H9 (cell line): ENCODE measurements around the gene SSBP3. TPM values are rescaled to one million over a fixed set of nuclear protein-coding genes. Genes with fewer than 3 reads are reported as not detected.
A peak's percentile ranks its signal among the peaks of the same experiment; 100 is the strongest.

Experiments
- DNase-seq: peaks from one replicate; pipeline ENCODE4 v3.0.0-alpha.2; 2017
- H2AFZ ChIP-seq: one replicate; pipeline ENCODE4 v1.6.1; 2013; ENCODE audit warnings: mild to moderate bottlenecking, low read length, control low read depth, moderate library complexity
- H2AK5ac ChIP-seq: 2 replicates; pipeline ENCODE4 v1.6.1; 2013; ENCODE audit warnings: low read length, control low read depth, mixed read lengths; ENCODE audit not compliant: insufficient read length
- H2BK120ac ChIP-seq: one replicate; pipeline ENCODE4 v1.6.1; 2013; ENCODE audit warnings: low read depth, mild to moderate bottlenecking, low read length, control low read depth, inconsistent platforms; ENCODE audit not compliant: poor library complexity, severe bottlenecking
- H2BK12ac ChIP-seq: 2 replicates; pipeline ENCODE4 v1.6.1; 2013; ENCODE audit warnings: low read length, control low read depth, mixed read lengths, low read depth; ENCODE audit not compliant: insufficient read length
- H2BK15ac ChIP-seq: 2 replicates; pipeline ENCODE4 v1.6.1; 2013; ENCODE audit warnings: low read depth, low read length, control low read depth
- H2BK20ac ChIP-seq: one replicate; pipeline ENCODE4 v1.6.1; 2013; ENCODE audit warnings: low read depth, mild to moderate bottlenecking, low read length, control low read depth, inconsistent platforms; ENCODE audit not compliant: poor library complexity, severe bottlenecking
- H2BK5ac ChIP-seq: 2 replicates; pipeline ENCODE4 v1.6.1; 2013; ENCODE audit warnings: low read length, control low read depth, mixed read lengths; ENCODE audit not compliant: insufficient read length
- H3K14ac ChIP-seq: 2 replicates; pipeline ENCODE4 v1.6.1; 2013; ENCODE audit warnings: low read length, control low read depth; ENCODE audit not compliant: insufficient read depth
- H3K18ac ChIP-seq: 2 replicates; pipeline ENCODE4 v1.6.1; 2013; ENCODE audit warnings: low read depth, mild to moderate bottlenecking, mixed read lengths, low read length, control low read depth; ENCODE audit not compliant: insufficient read length
- H3K23ac ChIP-seq: 2 replicates; pipeline ENCODE4 v1.6.1; 2013; ENCODE audit warnings: low read length, control low read depth, mixed read lengths, low read depth; ENCODE audit not compliant: insufficient read length
- H3K23me2 ChIP-seq: 2 replicates; pipeline ENCODE4 v1.6.1; 2013; ENCODE audit warnings: low read depth, mild to moderate bottlenecking, mixed read lengths, low read length, control low read depth; ENCODE audit not compliant: insufficient read length, poor library complexity, severe bottlenecking
- H3K27ac ChIP-seq: 2 replicates; pipeline ENCODE4 v1.5.1; 2013; ENCODE audit warnings: low read length, control low read depth, mixed read lengths, low read depth; ENCODE audit not compliant: insufficient read length
- H3K27me3 ChIP-seq: 2 replicates; pipeline ENCODE4 v1.6.1; 2013; ENCODE audit warnings: low read length, control low read depth, inconsistent platforms; ENCODE audit not compliant: insufficient read depth
- H3K4ac ChIP-seq: 2 replicates; pipeline ENCODE4 v1.6.1; 2013; ENCODE audit warnings: low read depth, mild to moderate bottlenecking, control low read depth, inconsistent platforms, low read length, moderate library complexity
- H3K4me1 ChIP-seq: 2 replicates; pipeline ENCODE4 v1.6.1; 2013; ENCODE audit warnings: low read length, control low read depth, inconsistent platforms; ENCODE audit not compliant: insufficient read depth
- H3K4me2 ChIP-seq: 2 replicates; pipeline ENCODE4 v1.6.1; 2013; ENCODE audit warnings: low read length, control low read depth, mixed read lengths; ENCODE audit not compliant: insufficient read length, insufficient read depth
- H3K56ac ChIP-seq: 2 replicates; pipeline ENCODE4 v1.6.1; 2013; ENCODE audit warnings: low read depth, mild to moderate bottlenecking, mixed read lengths, low read length, control low read depth; ENCODE audit not compliant: insufficient read length
- H3K79me1 ChIP-seq: 2 replicates; pipeline ENCODE4 v1.6.1; 2013; ENCODE audit warnings: low read depth, mild to moderate bottlenecking, moderate library complexity, low read length, control low read depth, inconsistent platforms; ENCODE audit not compliant: insufficient read depth, poor library complexity, severe bottlenecking
- H3K79me2 ChIP-seq: 2 replicates; pipeline ENCODE4 v1.6.1; 2013; ENCODE audit warnings: low read length, control low read depth, inconsistent platforms; ENCODE audit not compliant: insufficient read depth
- H3K9ac ChIP-seq: 2 replicates; pipeline ENCODE4 v1.6.1; 2013; ENCODE audit warnings: low read length, control low read depth, mixed read lengths; ENCODE audit not compliant: insufficient read length; ENCODE audit errors: extremely low read depth
- H3K9me3 ChIP-seq: one replicate; pipeline ENCODE4 v1.6.1; 2013; ENCODE audit warnings: low read depth, low read length, inconsistent platforms; ENCODE audit not compliant: control insufficient read depth
- H3T11ph ChIP-seq: one replicate; pipeline ENCODE4 v1.6.1; 2013; ENCODE audit warnings: mild to moderate bottlenecking, low read length, control low read depth, inconsistent platforms
- H4K20me1 ChIP-seq: one replicate; pipeline ENCODE4 v1.6.1; 2013; ENCODE audit not compliant: control insufficient read depth, insufficient read length, insufficient read depth
- H4K5ac ChIP-seq: 2 replicates; pipeline ENCODE4 v1.6.1; 2013; ENCODE audit warnings: low read depth, mild to moderate bottlenecking, mixed read lengths, low read length, control low read depth; ENCODE audit not compliant: insufficient read length
- H4K8ac ChIP-seq: replicated peaks from 2 replicates; pipeline ENCODE4 v1.6.1; 2013; ENCODE audit warnings: low read length, control low read depth, mixed read lengths, low read depth; ENCODE audit not compliant: insufficient read length
- H4K91ac ChIP-seq: 2 replicates; pipeline ENCODE4 v1.6.1; 2013; ENCODE audit warnings: low read depth, mild to moderate bottlenecking, moderate library complexity, mixed read lengths, low read length, control low read depth; ENCODE audit not compliant: insufficient read length
- H3K27ac Mint-ChIP-seq, 3 experiments: 2 replicates in 2 of 3; 3 replicates in 1 of 3; pipeline ENCODE4 v1.8.0; 2020 to 2021; ENCODE audit warnings: mixed read lengths in 3 of 3, mild to moderate bottlenecking in 1 of 3, moderate library complexity in 1 of 3
- H3K27me3 Mint-ChIP-seq: 2 replicates; pipeline ENCODE4 v1.8.0; 2021; ENCODE audit warnings: low read depth, mild to moderate bottlenecking, moderate library complexity, mixed read lengths
- H3K36me3 Mint-ChIP-seq, 3 experiments: 2 replicates in 2 of 3; 3 replicates in 1 of 3; pipeline ENCODE4 v1.8.0; 2020 to 2021; ENCODE audit warnings: low read depth in 3 of 3, mixed read lengths in 3 of 3; ENCODE audit not compliant: insufficient read depth in 1 of 3
- H3K4me1 Mint-ChIP-seq, 2 experiments: 2 replicates each; pipeline ENCODE4 v1.8.0; 2020; ENCODE audit warnings: mixed read lengths in 2 of 2
- H3K4me3 Mint-ChIP-seq, 2 experiments: 2 replicates in 1 of 2; 3 replicates in 1 of 2; pipeline ENCODE4 v1.8.0; 2020 to 2021; ENCODE audit warnings: mild to moderate bottlenecking in 2 of 2, mixed read lengths in 2 of 2, moderate library complexity in 1 of 2
- H3K9me3 Mint-ChIP-seq, 2 experiments: 2 replicates in 1 of 2; 3 replicates in 1 of 2; pipeline ENCODE4 v1.8.0; 2020; ENCODE audit warnings: mild to moderate bottlenecking in 2 of 2, mixed read lengths in 2 of 2, moderate library complexity in 1 of 2
- WGBS: extraction: QIAGEN DNeasy Blood & Tissue Kit; methylation state at CpG from one replicate; pipeline ENCODE4 v1.1.7; 2013; ENCODE audit warnings: missing lambda C conversion rate, low lambda C conversion rate, mixed read lengths; ENCODE audit not compliant: insufficient read length; ENCODE audit errors: extremely low coverage; 5-methylcytosine and 5-hydroxymethylcytosine counted together
- total RNA-seq: library from RNA; stranded (reverse); gene quantifications from 2 replicates; pipeline ENCODE4 v1.2.1, GENCODE V29; 2021
- TF ChIP-seq, protein P1 (sequence below): fragments of 200-600 bp; sonication (generic); conservative IDR thresholded peaks from 3 replicates; pipeline ENCODE4 v1.8.0; 2021; ENCODE audit warnings: antibody characterized with exemption, mild to moderate bottlenecking

SSBP3 gene
- total RNA-seq, 1 experiment from 2014 or later, result 126 TPM

DNA sequence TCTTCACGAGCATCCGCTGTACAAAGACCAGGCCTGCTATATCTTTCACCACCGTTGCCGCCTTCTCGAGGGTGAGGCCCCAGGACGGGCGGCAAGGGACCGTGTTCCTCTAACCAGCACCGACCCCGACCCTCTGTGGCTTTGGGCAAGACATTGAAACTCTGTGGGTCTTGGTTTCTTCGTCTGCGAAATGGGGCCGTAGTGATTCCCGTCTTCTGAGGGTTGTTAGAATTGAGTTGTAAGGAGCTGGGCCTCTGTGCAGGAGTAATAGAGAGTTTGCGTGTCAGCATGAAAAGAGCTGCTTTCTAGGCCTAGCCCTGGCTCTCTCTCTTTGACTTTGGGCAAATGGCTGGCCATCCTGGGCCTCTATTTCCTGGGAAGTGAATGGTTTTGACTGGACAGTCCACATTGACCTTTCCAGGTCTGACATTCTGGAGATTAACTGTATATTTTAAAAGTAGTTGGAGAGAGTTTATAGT, 205.6 kb downstream of the SSBP3 start:
- TF ChIP-seq, protein P1, sequence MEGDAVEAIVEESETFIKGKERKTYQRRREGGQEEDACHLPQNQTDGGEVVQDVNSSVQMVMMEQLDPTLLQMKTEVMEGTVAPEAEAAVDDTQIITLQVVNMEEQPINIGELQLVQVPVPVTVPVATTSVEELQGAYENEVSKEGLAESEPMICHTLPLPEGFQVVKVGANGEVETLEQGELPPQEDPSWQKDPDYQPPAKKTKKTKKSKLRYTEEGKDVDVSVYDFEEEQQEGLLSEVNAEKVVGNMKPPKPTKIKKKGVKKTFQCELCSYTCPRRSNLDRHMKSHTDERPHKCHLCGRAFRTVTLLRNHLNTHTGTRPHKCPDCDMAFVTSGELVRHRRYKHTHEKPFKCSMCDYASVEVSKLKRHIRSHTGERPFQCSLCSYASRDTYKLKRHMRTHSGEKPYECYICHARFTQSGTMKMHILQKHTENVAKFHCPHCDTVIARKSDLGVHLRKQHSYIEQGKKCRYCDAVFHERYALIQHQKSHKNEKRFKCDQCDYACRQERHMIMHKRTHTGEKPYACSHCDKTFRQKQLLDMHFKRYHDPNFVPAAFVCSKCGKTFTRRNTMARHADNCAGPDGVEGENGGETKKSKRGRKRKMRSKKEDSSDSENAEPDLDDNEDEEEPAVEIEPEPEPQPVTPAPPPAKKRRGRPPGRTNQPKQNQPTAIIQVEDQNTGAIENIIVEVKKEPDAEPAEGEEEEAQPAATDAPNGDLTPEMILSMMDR, result no peak
- no peak for DNase-seq
- Histone ChIP-seq H3K56ac (no peak overlapping the region), H3T11ph (no peak overlapping the region), H3K18ac (peak overlapping the region; percentile 81), H4K8ac (no peak overlapping the region), H3K9ac (peak overlapping the region; percentile 89), H4K5ac (no peak overlapping the region), H3K4me1 (peaks cover 3% of the 10 kb centered on the region; the same call in 1 of the 2 replicates), H3K27ac (no peak overlapping the region), H4K20me1 (no peaks in the 10 kb centered on the region), H3K9me3 (no peaks in the 10 kb centered on the region), H2BK12ac (no peak overlapping the region), H2BK20ac (no peak overlapping the region), H3K27me3 (no peaks in the 10 kb centered on the region), H3K23me2 (peaks cover 12% of the 10 kb centered on the region), H3K23ac (no peak overlapping the region), H4K91ac (no peak overlapping the region), H2BK5ac (no peak overlapping the region), H2AK5ac (no peak overlapping the region), H3K4me2 (peak overlapping the region; percentile 92), H2AFZ (no peak overlapping the region), H3K79me1 (peaks cover 5% of the 10 kb centered on the region), H3K14ac (peak overlapping the region; percentile 77), H3K4ac (no peak overlapping the region; the same call in 1 of the 2 replicates), H2BK120ac (no peak overlapping the region), H2BK15ac (no peak overlapping the region), H3K79me2 (peaks cover 13% of the 10 kb centered on the region; the same call in 1 of the 2 replicates)
- WGBS, result no CpG with 5 or more reads among the region's 15 CpGs
- Mint-ChIP-seq H3K4me3 (peak overlapping the region; percentile 97 to 98), H3K36me3 (peaks cover 14 to 30% (median 24%) of the 10 kb centered on the region in 3 experiments; a peak in 6 of 7 replicates), H3K4me1 (peaks cover 15 to 20% of the 10 kb centered on the region in 2 experiments), H3K27me3 (peaks cover 3% of the 10 kb centered on the region; the same call in 1 of the 2 replicates), H3K27ac (peak overlapping the region; percentile 44 to 99 (median 96); a peak in 5 of 7 replicates), H3K9me3 (no peaks in the 10 kb centered on the region; a peak in 1 of 5 replicates)
